OCI-LY1 (cell line): ENCODE measurements around the gene IMPA2.

Experiments
- CTCF ChIP-seq: fragments of 200-600 bp; sonication (generic), shearing (Covaris generic); IDR thresholded peaks from 2 replicates; pipeline ENCODE4 v1.5.1; 2017; ENCODE audit warnings: mild to moderate bottlenecking, antibody characterized with exemption, low read length, moderate library complexity, mixed read lengths
- EZH2 ChIP-seq: fragments of 200-600 bp; sonication (generic), shearing (Covaris generic); IDR thresholded peaks from 2 replicates; pipeline ENCODE4 v1.8.0; 2017; ENCODE audit warnings: borderline replicate concordance, mixed run types, mild to moderate bottlenecking, antibody characterized with exemption, low read length, moderate library complexity, mixed read lengths

GRCh38 chr18:11991021-11991795 is 9.9 kb downstream of the IMPA2 start:
- no peak for TF ChIP-seq EZH2
- no peak for TF ChIP-seq CTCF
